Measurements from ENCODE around the gene PTPN2.

DNA sequence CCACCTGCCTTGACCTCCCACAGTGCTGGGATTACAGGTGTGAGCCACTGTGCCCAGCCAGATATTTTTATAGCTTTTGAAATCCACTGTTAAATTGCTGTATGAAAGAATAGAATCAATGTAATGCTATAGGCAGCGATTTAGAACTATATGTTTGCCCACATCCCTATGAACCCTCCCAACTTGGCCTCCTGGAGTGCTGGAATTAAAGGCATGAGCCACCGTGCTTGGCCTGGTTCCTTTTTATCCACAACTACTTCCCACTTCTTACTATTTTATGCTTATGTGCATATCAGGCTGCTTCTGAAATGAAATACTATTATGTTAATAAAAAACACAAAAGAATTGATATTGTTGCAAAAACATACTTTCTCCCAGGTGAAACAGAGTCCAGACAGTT, 11.6 kb upstream of the PTPN2 start:
- TF ChIP-seq, protein P1, sequence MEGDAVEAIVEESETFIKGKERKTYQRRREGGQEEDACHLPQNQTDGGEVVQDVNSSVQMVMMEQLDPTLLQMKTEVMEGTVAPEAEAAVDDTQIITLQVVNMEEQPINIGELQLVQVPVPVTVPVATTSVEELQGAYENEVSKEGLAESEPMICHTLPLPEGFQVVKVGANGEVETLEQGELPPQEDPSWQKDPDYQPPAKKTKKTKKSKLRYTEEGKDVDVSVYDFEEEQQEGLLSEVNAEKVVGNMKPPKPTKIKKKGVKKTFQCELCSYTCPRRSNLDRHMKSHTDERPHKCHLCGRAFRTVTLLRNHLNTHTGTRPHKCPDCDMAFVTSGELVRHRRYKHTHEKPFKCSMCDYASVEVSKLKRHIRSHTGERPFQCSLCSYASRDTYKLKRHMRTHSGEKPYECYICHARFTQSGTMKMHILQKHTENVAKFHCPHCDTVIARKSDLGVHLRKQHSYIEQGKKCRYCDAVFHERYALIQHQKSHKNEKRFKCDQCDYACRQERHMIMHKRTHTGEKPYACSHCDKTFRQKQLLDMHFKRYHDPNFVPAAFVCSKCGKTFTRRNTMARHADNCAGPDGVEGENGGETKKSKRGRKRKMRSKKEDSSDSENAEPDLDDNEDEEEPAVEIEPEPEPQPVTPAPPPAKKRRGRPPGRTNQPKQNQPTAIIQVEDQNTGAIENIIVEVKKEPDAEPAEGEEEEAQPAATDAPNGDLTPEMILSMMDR (IDR thresholded peaks at IDR 0.05), result no peak
- no peak for TF ChIP-seq POLR2A (IDR thresholded peaks at IDR 0.05)

Data from right lobe of liver (tissue), 4 donors.